ENCODE data around the gene TSEN15. TPM values are rescaled to one million over a fixed set of nuclear protein-coding genes. Genes with fewer than 3 reads are reported as not detected.

The TSEN15 gene
- total and polyA plus RNA-seq, 9 of the 15 experiments (the other 6 are each of a cell fraction or from before 2014, with no cell fraction given) = 25.6 to 121 (median 91.3) TPM

GRCh38 chr1:184035719-184036516 is 15.6 kb upstream of the TSEN15 start (continued):
- TF ChIP-seq ETV6 (IDR thresholded peaks at IDR 0.05; ENCODE audit: borderline replicate concordance in 1 of 2, low read depth in 2 of 2, low read length in 1 of 2) (no peak), ETV6 (CRISPR knock-in tag; IDR thresholded peaks at IDR 0.05; ENCODE audit: borderline replicate concordance) (no peak), CREB3L1 (IDR thresholded peaks at IDR 0.05; ENCODE audit: borderline replicate concordance, low read depth) (no peak), JUND (IDR thresholded peaks at IDR 0.05; ENCODE audit: borderline replicate concordance, low read depth, low read length) (no peak), JUND (tag; IDR thresholded peaks at IDR 0.05; ENCODE audit: borderline replicate concordance, low read depth, low read length) (no peak; the same call in 2 of the 3 replicates), EP300 (IDR thresholded peaks at IDR 0.05; ENCODE audit: low read length) (0 out of 2 replicates have a peak, but pooled peaks have one; percentile 10), SLC30A9 (CRISPR knock-in tag; IDR thresholded peaks at IDR 0.05) (no peak), STAT6 (CRISPR knock-in tag; IDR thresholded peaks at IDR 0.05) (no peak), PATZ1 (CRISPR knock-in tag; IDR thresholded peaks at IDR 0.05; ENCODE audit: borderline replicate concordance) (no peak), CSDE1 (IDR thresholded peaks at IDR 0.05) (no peak), SMAD2 (IDR thresholded peaks at IDR 0.05; ENCODE audit: low read depth, low read length) (no peak), ELK1 (CRISPR knock-in tag; IDR thresholded peaks at IDR 0.05) (no peak), NFRKB (IDR thresholded peaks at IDR 0.05; ENCODE audit: low read depth) (0 out of 2 replicates have a peak, but pooled peaks have one; percentile 79), HDAC6 (IDR thresholded peaks at IDR 0.05; ENCODE audit: low read depth, low read length) (no peak), KDM1A (IDR thresholded peaks at IDR 0.05) (no peak), ZNF3 (CRISPR knock-in tag; IDR thresholded peaks at IDR 0.05) (no peak), GABPB1 (CRISPR knock-in tag; IDR thresholded peaks at IDR 0.05) (peak; percentile 19), TAL1 (IDR thresholded peaks at IDR 0.05) (no peak), GTF2E2 (tag; IDR thresholded peaks at IDR 0.05) (peak; percentile 23; the same call in 1 of the 2 replicates), TEAD1 (CRISPR knock-in tag; IDR thresholded peaks at IDR 0.05) (peak in 1 of 2 experiments; percentile 59; a peak in 1 of 4 replicates), MYBL2 (IDR thresholded peaks at IDR 0.05; ENCODE audit: low read depth) (no peak), MYBL2 (CRISPR knock-in tag; IDR thresholded peaks at IDR 0.05; ENCODE audit: borderline replicate concordance) (no peak)

All from K562 (cell line).